Uterus (tissue), 4 donors: ENCODE data around the gene MS4A10. TPM values are rescaled to one million over a fixed set of nuclear protein-coding genes. Genes with fewer than 3 reads are reported as not detected.

Source experiments
- DNase-seq, 2 donors: peaks; one replicate each; pipeline ENCODE4 v3.0.0-alpha.2; 2019 to 2020
- H3K27ac ChIP-seq, 2 donors: fragments of 200-600 bp; sonication (generic); 1 replicate in 1 of 2; 2 replicates in 1 of 2; pipeline ENCODE4 v1.5.1; 2016 to 2018
- H3K27me3 ChIP-seq, 2 donors: fragments of 200-600 bp; sonication (generic); one replicate each; pipeline ENCODE4 v1.5.1; 2018 to 2019; ENCODE audit warnings: control low read depth in 1 of 2
- H3K36me3 ChIP-seq, 2 donors: fragments of 200-600 bp; sonication (generic); one replicate each; pipeline ENCODE4 v1.5.1; 2019; ENCODE audit warnings: control low read depth in 1 of 2
- H3K4me1 ChIP-seq, 2 donors: fragments of 200-600 bp; sonication (generic); one replicate each; pipeline ENCODE4 v1.5.1; 2018 to 2019; ENCODE audit warnings: control low read depth in 1 of 2
- H3K4me3 ChIP-seq, 2 donors: fragments of 200-600 bp; sonication (generic); 1 replicate in 1 of 2; 2 replicates in 1 of 2; pipeline ENCODE4 v1.5.1; 2018 to 2019; ENCODE audit warnings: mild to moderate bottlenecking in 1 of 2
- H3K9me3 ChIP-seq, 2 donors: fragments of 200-600 bp; sonication (generic); one replicate each; pipeline ENCODE4 v1.5.1; 2019; ENCODE audit warnings: control low read depth in 1 of 2
- POLR2A ChIP-seq, 2 donors: fragments of 450-650 bp; IDR thresholded peaks; one replicate each; pipeline ENCODE4 v1.6.1; 2016; ENCODE audit warnings: antibody characterized with exemption in 2 of 2, mild to moderate bottlenecking in 1 of 2, moderate library complexity in 1 of 2
- intact Hi-C: fragments of 100-400 bp; cut with DNase I; formaldehyde crosslinking; loops from one replicate; pipeline ENCODE4 v1.15.1; 2023; ENCODE audit warnings: low total_unique reads
- total RNA-seq, 4 donors: library from RNA; depleted of rRNA in 3 of 4; stranded (reverse); fragments of >200 nt in 3 of 4; gene quantifications; one replicate each; pipeline versions ENCODE4 v1.1.0 to v1.2.4, GENCODE V29; 2014 to 2023
- TF ChIP-seq, protein P1 (sequence below), 4 experiments: fragments of 200-600 bp in 2 of 4; fragments of 450-650 bp in 2 of 4; sonication (generic) in 2 of 4; IDR thresholded peaks; one replicate each; pipeline ENCODE4 v1.5.1; 2016 to 2019; ENCODE audit warnings: antibody characterized with exemption in 4 of 4, mild to moderate bottlenecking in 2 of 4, moderate library complexity in 1 of 4
- donor health status: DM: yes; HTN: yes; CAD: no.

The MS4A10 gene
- total RNA-seq, 4 donors from 2014 or later, result not detected

DNA sequence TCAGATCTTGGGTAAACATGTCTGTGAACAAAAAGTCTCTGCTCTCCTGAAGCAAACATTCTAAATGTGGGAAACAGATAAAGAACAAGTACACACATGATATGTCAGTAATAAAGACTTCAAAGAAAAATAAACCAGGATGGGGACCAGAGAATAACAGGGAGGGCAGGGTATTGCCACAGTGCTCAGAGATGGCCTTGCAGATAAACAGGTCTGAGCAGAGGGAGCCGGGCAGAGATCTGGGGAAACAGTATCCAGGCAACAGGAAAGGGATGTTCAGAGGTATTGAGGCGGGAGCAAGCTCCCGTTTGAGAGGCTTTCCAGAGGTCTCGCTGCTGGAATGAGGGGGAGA lies 59.7 kb downstream of the MS4A10 start:
- no peak for DNase-seq
- TF ChIP-seq, protein P1, sequence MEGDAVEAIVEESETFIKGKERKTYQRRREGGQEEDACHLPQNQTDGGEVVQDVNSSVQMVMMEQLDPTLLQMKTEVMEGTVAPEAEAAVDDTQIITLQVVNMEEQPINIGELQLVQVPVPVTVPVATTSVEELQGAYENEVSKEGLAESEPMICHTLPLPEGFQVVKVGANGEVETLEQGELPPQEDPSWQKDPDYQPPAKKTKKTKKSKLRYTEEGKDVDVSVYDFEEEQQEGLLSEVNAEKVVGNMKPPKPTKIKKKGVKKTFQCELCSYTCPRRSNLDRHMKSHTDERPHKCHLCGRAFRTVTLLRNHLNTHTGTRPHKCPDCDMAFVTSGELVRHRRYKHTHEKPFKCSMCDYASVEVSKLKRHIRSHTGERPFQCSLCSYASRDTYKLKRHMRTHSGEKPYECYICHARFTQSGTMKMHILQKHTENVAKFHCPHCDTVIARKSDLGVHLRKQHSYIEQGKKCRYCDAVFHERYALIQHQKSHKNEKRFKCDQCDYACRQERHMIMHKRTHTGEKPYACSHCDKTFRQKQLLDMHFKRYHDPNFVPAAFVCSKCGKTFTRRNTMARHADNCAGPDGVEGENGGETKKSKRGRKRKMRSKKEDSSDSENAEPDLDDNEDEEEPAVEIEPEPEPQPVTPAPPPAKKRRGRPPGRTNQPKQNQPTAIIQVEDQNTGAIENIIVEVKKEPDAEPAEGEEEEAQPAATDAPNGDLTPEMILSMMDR (IDR thresholded peaks at IDR 0.05), result no peak
- no peak for TF ChIP-seq POLR2A (IDR thresholded peaks at IDR 0.05)
- no peaks in the 10 kb centered on the region for H3K36me3 ChIP-seq
- no peak overlapping the region for H3K27ac ChIP-seq
- H3K27me3 ChIP-seq, result no peaks in the 10 kb centered on the region
- H3K9me3 ChIP-seq, result no peaks in the 10 kb centered on the region
- peaks cover 0 to 4% of the 10 kb centered on the region in 2 donors for H3K4me1 ChIP-seq
- intact Hi-C loops, result loop anchor here (5.0 kb wide), 1 partner anchor 67 kb away; the partner anchor contains the start of gene TMEM109
- no peak overlapping the region for H3K4me3 ChIP-seq

DNA sequence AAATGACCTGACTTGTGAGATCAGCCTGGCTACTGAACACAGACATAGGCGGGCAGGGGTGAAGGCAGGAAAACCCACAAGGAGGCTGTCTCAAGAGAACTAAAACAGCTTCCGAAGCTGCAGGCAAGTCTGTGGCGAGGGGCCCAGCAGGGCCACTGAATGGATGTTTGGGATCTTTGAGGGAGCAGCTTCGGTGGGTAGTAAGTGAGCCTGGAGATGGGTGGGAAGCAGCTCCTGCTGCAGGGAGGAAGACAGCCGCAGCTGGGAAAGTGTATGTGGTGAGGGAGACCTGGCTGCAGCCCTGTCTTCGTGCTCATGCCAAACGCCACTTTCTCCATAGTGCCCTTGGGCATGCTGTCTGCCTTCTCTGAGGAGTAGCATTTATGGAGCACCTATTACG lies 60.2 kb downstream of the MS4A10 start:
- H3K27ac ChIP-seq, result no peak overlapping the region
- no peaks in the 10 kb centered on the region for H3K9me3 ChIP-seq
- no peak for TF ChIP-seq POLR2A (IDR thresholded peaks at IDR 0.05)
- TF ChIP-seq, protein P1 (IDR thresholded peaks at IDR 0.05), result no peak
- no peak for DNase-seq
- H3K27me3 ChIP-seq, result no peaks in the 10 kb centered on the region
- no peaks in the 10 kb centered on the region for H3K36me3 ChIP-seq
- peaks cover 0 to 4% of the 10 kb centered on the region in 2 donors for H3K4me1 ChIP-seq
- H3K4me3 ChIP-seq, result no peak overlapping the region
- intact Hi-C loops, result no loop called here

DNA sequence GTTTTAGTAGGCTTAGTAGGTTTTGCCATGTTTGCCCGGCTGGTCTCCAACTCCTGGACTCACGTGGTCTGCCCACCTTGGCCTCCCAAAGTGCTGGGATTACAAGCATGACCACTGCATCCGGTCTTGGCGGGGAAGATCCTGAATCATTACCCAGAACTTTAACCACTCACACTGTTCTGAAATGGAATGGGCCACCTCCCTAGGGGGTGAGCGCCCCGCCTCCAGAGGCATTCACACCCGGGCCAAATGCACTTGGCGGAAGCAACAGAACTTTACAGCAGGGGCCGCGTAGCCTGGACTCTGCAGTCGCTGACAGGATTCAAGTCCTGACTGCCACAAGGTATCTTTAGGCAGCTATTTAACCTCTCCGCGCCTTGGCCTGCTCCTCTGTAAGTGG lies 62.1 kb downstream of the MS4A10 start:
- no peak for DNase-seq
- H3K9me3 ChIP-seq, result no peaks in the 10 kb centered on the region
- no peak overlapping the region for H3K4me3 ChIP-seq
- intact Hi-C loops, result no loop called here
- H3K27ac ChIP-seq, result no peak overlapping the region
- no peaks in the 10 kb centered on the region for H3K27me3 ChIP-seq
- no peaks in the 10 kb centered on the region for H3K4me1 ChIP-seq
- H3K36me3 ChIP-seq, result no peaks in the 10 kb centered on the region
- no peak for TF ChIP-seq POLR2A (IDR thresholded peaks at IDR 0.05)
- TF ChIP-seq, protein P1 (IDR thresholded peaks at IDR 0.05), result no peak

DNA sequence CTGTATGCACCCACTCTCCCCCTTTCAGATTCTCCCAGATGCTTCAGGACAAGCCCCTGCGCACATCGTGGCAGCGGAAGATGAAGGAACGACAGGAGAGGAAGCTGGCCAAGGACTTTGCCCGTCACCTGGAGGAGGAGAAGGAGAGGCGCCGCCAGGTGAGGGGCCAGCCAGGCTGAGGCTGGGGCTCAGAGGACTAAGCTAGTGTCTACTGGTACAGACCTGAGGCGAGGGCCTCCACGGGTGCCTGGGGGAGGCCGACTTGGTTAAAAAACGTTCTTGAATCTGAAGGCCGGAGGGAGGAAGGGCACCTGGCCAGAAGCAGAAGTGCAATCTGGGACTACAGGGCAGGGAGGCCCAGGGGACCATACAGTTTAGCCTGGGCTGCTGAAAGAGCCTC lies 62.8 kb downstream of the MS4A10 start:
- intact Hi-C loops, result no loop called here
- TF ChIP-seq, protein P1 (IDR thresholded peaks at IDR 0.05), result no peak
- TF ChIP-seq POLR2A (IDR thresholded peaks at IDR 0.05), result no peak
- Histone ChIP-seq H3K36me3 (no peaks in the 10 kb centered on the region), H3K4me1 (no peaks in the 10 kb centered on the region), H3K27me3 (no peaks in the 10 kb centered on the region), H3K27ac (no peak overlapping the region), H3K9me3 (no peaks in the 10 kb centered on the region), H3K4me3 (no peak overlapping the region)
- no peak for DNase-seq

GRCh38 chr11:60848714-60849151 lies 63.6 kb downstream of the MS4A10 start:
- H3K9me3 ChIP-seq, result no peaks in the 10 kb centered on the region
- H3K27ac ChIP-seq, result no peak overlapping the region
- H3K36me3 ChIP-seq, result no peaks in the 10 kb centered on the region
- H3K27me3 ChIP-seq, result no peaks in the 10 kb centered on the region
- intact Hi-C loops, result no loop called here
- no peak for DNase-seq
- no peak overlapping the region for H3K4me3 ChIP-seq
- TF ChIP-seq, protein P1 (IDR thresholded peaks at IDR 0.05), result no peak
- no peak for TF ChIP-seq POLR2A (IDR thresholded peaks at IDR 0.05)
- no peaks in the 10 kb centered on the region for H3K4me1 ChIP-seq
